ENCODE data around the gene DAGLB.
"Not testable (repeated sequence)": the region's sequence is repeated elsewhere in the genome, so short reads cannot be mapped to it uniquely, and the experiment has no call there.

Gene DAGLB

DNA sequence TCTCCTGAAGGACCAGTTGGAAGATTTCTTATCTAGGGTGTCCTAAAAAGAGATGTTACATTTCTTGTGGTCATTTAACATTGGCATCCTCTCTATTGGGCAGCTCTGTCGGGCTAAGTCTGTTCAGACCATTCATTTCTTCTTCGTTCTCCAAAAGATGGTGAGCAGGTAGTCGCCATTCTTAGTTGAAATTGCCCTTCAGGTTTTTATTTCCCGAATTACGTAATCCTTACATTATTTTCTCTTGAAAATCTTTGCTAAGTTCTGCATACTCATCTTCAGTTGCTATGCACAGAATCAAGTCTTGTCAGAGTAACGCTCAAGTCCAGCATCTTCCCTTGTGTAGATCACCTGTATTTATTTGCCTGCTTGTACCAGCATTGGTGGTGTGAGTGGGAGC is 53.6 kb downstream of the DAGLB start:
- DNase-seq: no peak

DNA sequence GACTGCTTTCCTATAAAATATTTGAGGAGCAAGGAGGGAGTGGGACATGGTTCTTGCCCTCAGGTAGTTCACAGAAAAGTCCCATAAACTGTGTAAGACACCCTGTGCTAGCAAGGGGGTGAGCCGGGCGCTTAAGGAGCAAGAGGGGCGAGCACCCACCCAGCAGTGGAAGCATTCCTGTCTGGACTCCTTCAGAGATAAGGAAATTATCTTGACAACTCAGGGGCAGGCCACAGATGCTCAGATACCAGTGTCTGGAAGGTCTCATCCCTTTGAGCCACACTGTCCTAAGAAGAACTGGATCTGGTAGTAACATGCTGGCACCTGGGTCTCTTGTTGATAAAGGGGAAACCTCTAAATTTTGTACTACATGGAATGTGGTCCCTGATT is 54.1 kb downstream of the DAGLB start:
- DNase-seq: no peak

DNA sequence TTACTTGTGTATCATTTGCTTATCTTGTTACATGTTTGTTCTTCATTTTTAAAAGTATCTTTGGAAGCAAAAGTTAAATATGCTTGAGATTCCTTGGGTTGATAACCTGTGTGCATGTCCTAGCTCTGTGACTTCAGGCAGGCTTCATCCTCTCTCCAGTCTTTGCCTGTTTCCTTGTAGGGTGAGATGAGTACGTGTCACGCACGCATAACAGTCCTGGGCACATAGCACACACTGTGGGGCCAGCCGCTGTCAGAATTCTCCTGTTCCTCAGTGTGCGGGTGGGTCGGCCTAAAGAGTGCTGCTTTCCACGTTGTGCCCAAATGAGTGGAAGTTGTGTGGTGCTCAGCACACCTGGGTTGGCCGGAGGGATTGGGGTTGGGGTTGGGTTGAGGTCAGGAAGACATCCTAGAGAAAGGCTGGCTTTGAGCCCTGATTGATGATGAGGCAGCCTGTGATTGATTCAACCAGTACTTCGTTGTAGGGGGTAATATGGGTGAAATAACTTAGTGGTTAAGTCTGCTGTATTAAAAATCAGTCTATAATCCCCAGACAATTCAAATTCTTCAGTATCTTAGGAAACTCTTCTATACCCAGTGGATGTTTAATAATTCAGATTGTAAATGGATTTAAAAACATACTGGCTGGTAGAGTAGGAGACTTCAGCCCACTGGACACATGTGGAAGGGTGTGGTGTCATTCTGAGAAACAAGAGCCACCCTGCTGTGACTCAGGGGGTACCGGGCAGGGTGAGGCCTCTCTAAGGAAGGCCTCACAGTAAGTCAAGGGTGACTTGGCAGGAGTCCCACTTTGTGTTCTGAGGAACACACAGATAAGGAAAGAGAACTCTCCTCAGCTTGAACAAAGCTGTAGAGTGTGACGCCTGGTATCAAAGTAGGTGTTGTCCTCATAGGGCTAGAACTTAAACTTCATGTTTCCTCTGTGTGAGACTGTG is 54.8 kb downstream of the DAGLB start:
- DNase-seq: no peak

DNA sequence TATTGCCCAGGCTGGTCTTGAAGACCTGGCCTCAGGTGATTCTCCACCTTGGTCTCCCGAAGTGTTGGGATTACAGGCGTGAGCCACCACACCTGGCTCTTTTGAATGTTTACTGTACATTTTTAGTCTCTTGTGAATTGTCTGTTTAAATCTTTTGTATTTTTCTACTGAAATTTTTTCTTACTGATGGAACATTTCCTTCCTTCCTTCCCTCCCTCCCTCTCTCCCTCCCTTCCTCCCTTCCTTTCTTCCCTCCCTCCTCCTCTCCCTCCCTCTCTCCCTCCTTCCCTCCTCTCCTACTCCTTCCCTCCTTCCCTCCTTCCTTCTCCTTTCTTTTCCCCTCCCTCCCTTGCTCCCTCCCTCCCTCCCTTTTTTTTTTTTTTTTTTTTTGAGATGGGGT is 58.0 kb downstream of the DAGLB start:
- DNase-seq: no peak

DNA sequence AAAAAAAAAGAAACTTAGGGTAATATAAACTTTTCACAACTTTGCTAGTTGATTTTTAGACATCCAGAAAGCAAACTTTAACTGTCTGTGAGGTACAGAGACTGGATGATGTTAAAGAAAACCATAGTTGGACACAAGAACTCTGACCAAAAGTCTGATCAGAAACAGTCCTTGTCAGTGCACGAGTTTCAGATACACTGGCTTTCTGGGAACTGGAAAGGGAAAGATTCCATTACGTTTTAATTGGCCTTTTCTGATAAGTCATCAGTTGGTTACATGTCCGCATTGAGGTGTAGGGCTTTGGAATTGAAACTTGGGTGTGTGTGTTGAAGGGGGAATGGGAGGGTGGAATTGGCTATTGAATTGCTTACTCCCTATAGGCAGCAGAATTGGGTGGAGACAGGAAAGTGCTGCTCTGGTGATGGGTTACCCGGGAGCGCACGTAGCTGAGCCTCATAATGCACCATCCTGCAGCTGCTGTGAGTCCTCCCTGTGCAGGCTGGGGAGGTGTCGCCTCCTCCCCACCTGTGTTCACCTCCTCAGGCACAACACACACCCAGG is 59.9 kb downstream of the DAGLB start:
- no peak for DNase-seq

DNA sequence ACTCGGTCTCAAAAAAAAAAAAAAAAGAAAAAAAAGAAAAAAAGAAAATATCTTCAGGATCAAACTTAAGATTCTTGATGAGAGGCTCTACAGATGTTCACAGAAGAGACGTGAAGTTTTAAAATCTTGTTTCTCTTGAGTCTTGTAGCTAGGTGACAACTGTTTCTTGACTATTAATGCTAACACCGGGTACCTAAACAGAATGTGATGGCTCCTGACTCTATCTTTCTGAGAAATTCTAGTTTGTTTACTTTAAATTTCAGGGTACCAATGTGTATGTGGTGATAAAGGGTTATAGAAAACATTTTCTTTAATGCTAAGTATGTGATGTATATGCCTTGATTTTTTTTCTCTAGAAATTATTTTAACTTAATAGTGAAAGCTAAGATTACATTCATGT is 61.0 kb downstream of the DAGLB start:
- no peak for DNase-seq

DNA sequence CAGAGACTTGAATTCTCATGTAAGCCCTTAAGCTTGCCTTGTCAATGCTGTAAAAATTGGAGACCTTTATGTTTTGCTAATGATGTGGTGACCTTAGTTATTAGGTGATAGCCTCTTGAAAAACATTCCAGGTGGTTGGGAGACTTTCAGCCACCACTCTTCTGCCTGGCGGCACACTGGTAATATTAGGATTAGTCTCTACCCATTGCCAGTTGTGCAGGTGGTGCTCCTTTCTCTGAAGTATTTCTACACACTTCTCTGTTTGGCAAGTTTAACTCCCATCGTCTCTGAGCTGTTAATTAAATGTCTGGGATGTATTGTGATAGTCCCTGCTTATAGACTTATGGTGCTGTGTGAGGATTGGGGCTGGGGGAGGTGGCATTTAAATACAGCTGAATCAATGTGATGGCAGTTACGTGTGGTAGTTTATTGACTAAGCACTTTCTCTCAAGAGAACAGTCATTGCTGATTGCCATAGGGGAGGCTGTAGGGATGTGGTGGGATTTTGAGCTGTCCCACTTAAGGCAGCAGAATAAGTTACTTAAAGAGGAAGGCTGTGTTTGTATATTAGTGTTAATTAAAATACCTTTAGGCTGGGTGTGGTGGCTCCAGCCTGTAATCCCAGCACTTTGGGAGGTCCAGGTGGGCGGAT is 61.7 kb downstream of the DAGLB start:
- DNase-seq: no peak

DNA sequence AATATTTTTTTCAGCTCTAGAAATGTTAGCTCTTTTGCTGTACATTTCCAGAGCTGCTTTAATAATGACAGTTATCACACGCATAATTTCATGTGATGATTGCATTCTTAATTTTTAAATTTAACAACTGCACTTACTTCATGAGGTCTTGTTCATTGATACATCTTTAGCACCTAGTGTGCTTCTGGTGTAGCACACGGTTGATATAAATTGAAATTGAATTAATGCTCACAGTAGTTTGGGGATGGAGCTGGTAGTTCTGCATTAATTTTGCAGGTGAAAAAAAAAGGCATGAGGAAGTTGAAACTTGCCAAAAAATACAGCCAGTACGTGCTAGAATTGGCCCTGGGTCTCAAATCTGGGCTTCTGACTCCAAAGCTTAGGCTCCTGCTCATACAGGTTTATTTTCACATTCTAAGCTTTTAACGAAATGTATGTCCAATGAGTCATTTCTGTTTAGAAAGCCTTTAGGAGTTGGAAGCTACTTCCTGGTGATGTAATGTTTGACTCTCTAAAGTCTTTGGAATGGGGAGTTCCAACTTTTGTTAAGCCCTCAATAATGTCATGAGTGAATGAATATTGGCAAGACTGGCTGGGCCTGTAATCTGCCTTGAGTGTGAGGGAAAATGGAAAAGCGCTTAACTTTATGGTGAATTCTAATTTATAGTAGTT is 62.5 kb downstream of the DAGLB start:
- peak in 1 of 2 experiments; percentile 18 for DNase-seq

DNA sequence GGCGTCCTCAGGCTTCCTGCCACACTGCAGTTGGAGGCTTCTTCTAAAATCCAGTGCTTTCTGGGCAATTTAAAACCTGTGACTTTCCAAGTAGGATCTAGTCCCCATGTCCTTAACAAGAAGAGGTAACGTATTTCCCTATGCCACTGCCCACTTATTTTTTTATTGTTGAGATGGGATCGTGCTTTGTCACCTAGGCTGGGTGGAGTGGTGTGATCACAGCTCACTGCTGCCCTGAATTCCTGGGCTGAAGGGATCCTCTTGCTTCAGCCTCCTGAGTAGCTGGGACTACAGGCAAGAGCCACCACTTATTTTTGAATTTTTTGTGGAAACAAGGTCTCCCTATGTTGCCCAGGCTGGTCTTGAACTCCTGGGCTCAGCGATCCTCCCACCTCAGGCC is 63.4 kb downstream of the DAGLB start:
- DNase-seq: no peak

DNA sequence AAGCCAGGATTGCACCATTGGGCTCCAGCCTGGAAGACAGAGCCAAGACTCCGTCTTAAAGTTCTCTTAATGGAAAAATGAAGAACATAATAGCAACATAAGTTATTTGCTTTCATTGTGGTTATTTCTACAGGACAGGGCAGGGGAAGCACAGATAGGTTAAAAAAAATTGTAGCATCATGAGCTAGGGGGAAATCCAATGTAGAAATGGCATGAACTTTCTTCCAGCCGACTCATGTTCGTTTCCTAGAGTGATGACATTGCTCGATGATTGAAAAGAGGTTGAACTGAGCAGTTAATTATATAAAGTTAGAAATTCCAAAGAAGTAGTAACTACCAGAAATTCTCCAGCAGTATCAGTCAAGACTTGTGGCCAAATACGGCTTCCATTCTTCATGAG is 64.9 kb downstream of the DAGLB start:
- DNase-seq: no peak

DNA sequence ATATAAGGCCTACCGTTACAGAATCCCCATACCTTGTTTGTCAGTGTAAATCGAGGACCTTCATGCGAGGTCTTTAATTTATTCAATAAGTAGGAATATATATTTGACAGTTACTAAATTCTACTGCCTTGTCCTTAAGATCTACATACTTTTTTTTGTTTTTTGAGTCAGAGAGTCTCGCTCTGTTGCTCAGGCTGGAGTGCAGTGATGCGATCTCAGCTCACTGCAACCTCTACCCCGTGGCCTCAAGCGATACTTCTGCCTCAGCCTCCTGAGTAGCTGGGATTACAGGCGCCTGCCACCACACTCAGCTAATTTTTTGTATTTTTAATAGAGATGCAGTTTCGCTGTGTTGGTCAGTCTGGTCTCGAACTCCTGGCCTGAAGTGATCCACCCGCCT is 65.9 kb downstream of the DAGLB start:
- not testable (repeated sequence) for DNase-seq

DNA sequence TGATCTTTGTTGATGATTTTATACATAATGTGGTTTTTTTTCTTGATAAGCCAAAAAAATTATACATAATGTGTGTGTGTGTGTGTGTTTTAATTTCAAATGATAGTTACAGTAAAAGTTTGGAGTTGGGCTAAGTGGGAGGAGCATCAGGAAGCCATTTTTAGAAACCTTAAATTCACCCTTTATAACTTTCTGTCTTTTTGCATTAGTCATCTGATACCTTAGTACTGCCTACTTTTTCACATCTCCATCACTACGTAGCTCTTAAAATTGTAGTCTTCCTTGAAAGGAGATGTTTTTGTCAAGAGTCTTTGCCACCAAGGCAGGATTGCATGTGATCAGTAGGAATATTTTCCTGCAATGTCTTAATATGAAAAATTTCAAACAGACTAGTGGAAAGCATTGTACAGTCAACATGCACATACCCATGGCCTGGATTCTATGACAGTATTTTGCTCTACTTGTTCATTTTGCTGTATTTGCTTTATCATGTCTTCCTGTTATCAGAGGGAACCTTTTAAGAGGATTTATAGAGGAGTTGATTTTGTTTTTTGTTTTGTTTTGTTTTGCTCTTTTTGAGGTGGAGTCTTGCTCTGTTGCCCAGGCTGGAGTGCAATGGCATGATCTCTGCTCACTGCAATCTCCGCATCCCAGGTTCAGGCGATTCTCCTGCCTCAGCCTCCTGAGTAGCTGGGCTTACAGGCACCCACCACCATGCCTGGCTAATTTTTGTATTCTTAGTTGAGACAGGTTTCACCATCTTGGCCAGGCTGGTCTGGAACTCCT is 67.3 kb downstream of the DAGLB start:
- DNase-seq: no peak

DNA sequence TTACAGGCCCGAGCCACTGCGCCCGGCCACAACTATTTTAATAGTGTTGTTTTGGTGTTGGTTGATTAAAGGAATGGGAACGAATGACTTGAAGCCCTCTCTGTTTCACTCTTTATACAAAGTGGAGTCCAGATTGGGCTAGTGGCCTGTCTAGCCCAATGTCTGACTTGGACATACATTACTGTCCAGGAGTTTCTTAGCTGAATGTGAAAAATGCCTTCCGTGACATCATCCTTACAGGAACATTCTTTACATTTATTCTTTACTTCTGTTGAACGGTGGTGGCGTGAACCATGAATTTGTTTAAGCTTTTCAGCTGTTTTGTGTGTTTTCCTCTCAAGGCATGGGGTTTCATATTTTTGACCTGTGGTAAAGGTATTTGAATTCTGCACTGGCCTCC is 67.9 kb downstream of the DAGLB start:
- DNase-seq: no peak

DNA sequence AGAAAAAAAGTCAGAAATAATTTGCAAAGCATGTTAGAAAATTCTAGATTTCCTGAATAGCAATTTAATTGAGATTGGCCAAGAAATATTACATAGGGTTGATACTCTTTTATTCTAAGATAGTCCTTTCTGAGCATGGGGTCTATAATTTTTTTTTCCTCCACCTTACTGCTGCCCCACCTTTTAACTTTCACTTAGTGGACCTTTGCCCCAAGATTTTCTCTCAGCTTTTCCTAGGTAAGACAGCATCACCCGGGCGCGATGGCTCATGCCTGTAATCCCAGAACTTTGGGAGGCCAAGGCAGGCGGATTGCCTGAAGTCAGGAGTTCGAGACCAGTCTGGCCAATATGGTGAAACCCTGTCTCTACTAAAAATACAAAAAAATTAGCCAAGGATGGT is 69.2 kb downstream of the DAGLB start:
- DNase-seq: not testable (repeated sequence)

DNA sequence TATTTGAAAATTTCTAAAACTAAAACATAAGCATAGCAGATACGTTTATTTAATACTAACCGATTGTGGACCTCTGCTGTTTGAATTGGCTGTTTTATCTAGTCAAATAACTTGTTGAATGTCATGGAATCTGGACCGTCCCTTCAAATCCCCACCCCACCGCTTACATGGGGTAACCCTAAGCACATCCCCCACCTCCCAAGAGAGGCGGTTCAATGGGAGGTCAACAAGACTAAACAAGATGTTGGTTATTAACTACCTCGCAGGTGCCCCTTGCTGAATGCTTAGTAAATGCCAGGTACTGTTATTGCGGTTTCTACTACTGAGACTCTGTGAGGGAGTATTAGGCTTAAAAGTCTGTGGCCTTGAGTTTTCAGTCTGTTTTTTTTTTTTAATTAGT is 70.9 kb downstream of the DAGLB start:
- DNase-seq: no peak

DNA sequence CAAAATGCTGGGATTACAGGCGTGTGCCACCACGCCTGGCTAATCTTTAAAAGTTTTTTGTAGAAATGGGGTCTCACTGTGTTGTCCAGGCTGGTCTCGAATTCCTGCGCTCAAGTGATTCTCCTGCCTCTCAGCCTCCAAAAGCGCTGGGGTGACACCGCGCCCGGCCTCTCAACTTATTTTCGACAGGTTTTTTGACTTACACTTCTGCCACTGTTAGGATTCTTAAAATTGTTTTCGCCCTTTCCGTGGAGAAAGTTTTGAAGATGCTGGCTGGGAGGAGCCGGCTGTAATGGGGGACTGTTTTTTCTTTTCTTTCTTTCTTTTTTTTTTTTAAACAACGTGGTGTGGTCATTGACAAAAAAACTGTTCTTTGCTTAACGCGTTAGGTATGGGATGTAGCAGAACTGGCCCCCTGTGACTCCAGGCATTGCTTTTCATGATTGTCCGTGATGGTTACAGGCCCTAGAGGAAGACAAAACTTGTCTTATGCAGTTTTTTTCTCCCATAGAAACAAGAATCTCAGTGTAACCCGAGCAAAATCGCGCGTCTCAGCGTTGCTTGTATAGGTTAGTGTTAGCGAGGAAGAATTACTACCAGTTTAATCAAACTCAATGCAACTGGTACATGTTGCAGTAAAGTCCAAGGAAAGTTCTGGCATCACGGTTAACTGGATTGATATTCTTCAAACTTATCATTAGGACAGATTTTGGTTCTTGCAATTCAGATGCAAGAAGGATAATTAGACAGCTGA is 72.2 kb downstream of the DAGLB start:
- DNase-seq: no peak

DNA sequence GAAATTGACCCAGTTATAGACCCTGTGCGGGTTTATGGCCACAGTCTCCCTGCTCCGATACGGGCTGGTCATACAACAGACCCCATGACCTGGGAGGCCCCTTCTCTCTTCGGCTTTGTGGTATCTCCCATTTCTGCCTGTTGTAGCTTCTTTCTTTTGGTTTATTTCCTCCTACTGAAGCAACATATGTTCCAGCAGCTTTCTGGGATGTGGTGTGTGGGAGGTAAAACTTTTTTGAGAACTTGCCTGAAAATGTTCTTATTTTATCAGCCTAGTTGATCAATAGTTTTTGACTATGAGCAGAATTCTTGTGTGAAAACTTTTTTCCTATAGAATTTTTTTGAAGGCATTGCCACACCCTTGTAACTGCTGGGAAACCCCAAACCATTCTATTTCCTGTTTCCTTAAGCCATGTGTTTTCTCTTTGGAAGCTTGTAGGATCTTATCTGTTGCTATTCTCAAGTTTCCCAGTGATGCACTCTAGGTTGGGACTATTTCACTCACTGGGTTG is 80.0 kb downstream of the DAGLB start:
- DNase-seq: no peak

DNA sequence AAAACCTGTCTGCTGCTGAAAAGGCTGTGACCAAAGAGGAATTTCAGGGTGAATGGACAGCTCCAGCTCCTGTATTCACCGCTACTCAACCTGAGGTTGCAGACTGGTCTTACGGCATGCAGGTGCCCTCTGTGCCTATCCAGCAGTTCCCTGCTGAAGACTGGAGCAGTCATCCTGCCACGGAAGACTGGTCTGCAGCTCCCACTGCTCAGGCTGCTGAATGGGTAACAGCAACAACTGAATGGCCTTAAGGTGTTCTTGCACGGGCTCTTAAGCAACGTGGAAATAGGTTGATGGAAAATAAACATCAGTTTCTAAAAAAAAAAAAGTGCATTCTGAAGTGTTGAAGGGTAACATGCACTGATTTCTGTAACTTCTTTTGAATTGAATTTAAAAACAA is 82.3 kb downstream of the DAGLB start:
- DNase-seq: no peak

DNA sequence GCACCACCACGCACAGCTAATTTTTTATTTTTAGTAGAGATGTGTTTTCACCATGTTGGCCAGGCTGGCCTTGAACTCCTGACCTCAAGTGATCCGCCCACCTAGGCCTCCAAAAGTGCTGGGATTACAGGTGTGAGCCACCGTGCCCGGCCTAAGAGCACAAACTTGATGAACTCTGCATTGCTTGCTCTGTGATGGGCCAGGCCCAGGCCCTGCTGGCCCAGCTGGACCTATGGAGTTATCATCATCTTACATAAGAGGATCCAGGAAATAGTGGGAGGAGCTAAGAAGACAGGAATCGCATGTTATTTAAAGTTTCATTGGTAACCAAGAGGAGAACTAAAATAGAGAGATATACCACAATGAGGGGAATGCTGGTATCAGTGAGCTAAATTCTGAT is 86.9 kb downstream of the DAGLB start:
- DNase-seq: no peak

DNA sequence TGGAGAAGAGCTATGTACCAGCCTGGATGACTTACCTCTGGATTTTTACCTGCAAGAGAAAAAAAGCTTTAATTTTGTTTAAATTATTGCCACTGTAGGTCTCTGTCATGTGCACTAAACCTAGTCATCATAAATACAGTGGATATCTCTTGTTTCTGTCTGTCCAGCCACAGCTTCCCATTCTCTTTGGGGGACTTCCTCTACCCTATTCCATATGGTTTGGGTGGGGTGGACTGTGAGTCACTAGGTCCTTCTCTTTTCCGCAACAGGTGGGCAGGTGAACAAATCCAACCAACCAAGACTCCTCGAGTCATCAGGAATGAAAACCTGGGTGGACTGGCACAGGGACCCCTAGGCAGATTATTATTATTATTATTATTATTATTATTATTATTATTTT is 88.0 kb downstream of the DAGLB start:
- no peak for DNase-seq

Data from NCI-H2081 (cell line).